Measurements from ENCODE around the gene LCN9. TPM values are rescaled to one million over a fixed set of nuclear protein-coding genes. Genes with fewer than 3 reads are reported as not detected.

LCN9 gene
- total and polyA plus RNA-seq, 2 of the 4 experiments (the other 2 are of a cell fraction) = not detected

GRCh38 chr9:135616619-135617537 lies 46.2 kb upstream of the LCN9 start (continued):
- TF ChIP-seq BHLHE40 (IDR thresholded peaks at IDR 0.05; ENCODE audit: low read depth, low read length) = no peak
- TF ChIP-seq MAFK (IDR thresholded peaks at IDR 0.05; ENCODE audit: low read depth, low read length) = no peak
- TF ChIP-seq SMC3 (IDR thresholded peaks at IDR 0.05; ENCODE audit: low read depth, low read length) = no peak
- TF ChIP-seq FOS (IDR thresholded peaks at IDR 0.05; ENCODE audit: low read depth, low read length) = no peak
- TF ChIP-seq USF2 (IDR thresholded peaks at IDR 0.05; ENCODE audit: low read depth, low read length) = no peak
- no peak for TF ChIP-seq CHD1 (IDR thresholded peaks at IDR 0.05; ENCODE audit: low read depth, low read length)
